ENCODE data around the gene DEFB131B. TPM values are rescaled to one million over a fixed set of nuclear protein-coding genes. Genes with fewer than 3 reads are reported as not detected.
"Not testable (repeated sequence)": the region's sequence is repeated elsewhere in the genome, so short reads cannot be mapped to it uniquely, and the experiment has no call there.

The DEFB131B gene, protein sequence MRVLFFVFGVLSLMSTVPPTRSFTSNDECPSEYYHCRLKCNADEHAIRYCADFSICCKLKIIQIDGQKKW
- total RNA-seq = not detected in 2 replicates

DNA sequence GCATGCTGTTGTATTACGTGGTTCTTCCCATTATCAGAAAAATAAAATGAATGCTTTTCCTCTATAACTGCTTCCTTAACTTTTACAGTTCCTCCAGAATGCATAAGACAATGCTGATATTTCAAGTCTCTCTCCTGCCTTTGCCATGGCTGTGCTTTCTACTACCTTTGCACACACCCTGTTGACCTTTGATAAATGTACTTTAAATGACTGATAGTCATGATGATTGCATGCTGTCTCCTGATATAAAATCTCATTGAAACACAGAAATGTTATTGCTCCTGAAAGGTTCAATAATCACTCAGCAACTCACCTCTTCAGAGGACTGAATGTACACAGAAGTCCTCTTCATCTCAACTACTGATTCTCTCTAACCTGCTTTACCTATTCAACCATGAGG, at the start of gene DEFB131B:
DEFB131B (plus strand) TSS at position 395 of the 400 bp plus-strand sequence; CDS start at position 395, 0 bp downstream.
- DNase-seq (ENCODE audit: low read depth in 2 of 2) = not testable (repeated sequence)

- not testable (repeated sequence) for DNase-seq (ENCODE audit: low read depth in 2 of 2)
Measured at GRCh38 chr11:71829247-71829646, 49.0 kb upstream of the DEFB131B start.

- DNase-seq (ENCODE audit: low read depth in 2 of 2) = not testable (repeated sequence)
Measured at GRCh38 chr11:71829686-71830085, 48.6 kb upstream of the DEFB131B start.

- DNase-seq (ENCODE audit: low read depth in 2 of 2) = not testable (repeated sequence)
Measured at GRCh38 chr11:71832811-71833210, 45.4 kb upstream of the DEFB131B start, which contains the start of gene DEFB108B. DEFB108B (plus strand) TSS chr11:71833200; CDS start chr11:71833200, 0 bp downstream.

DNA sequence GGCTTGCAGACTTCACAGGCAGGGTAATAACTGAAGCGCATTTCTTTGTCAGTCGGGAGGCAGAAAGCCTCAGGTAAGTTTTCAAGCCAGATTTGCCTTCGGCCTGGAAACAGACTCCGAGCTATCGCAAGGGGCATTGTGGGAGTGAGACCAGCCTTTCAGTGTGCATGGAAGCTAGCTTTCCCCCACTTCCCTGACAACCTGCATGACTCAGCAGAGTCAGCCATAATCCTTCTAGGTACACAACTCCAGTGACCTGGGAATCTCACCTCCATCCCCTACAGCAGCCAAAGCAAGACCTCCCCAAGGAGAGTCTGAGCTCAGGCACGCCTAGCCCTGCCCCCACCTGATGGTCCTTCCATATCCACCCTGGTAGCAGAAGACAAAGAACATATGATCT, 35.5 kb upstream of the DEFB131B start:
- DNase-seq (ENCODE audit: low read depth in 2 of 2) = not testable (repeated sequence)

- DNase-seq (ENCODE audit: low read depth in 2 of 2) = not testable (repeated sequence)
Measured at GRCh38 chr11:71843355-71843754, 34.9 kb upstream of the DEFB131B start.

- no peak for DNase-seq (ENCODE audit: low read depth in 2 of 2)
Measured at GRCh38 chr11:71843858-71844257, 34.4 kb upstream of the DEFB131B start.

DNA sequence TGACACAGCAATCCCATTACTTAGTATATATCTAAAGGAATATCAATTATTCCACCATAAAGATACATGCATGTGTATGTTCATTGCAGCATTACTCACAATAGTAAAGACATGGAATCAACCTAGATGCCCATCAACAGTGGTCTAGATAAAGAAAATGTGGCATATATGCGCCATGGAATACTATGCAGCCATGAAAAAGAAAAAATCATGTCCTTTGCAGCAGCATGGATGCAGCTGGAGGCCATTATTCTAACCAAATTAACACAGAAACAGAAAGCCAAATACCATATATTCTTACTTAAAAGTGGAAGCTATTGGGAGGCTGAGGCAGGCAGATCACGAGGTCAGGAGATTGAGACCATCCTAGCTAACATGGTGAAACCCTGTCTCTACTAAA, 24.4 kb upstream of the DEFB131B start:
- not testable (repeated sequence) for DNase-seq (ENCODE audit: low read depth in 2 of 2)

GRCh38 chr11:71855880-71856279, 22.4 kb upstream of the DEFB131B start:
- DNase-seq (ENCODE audit: low read depth in 2 of 2) = not testable (repeated sequence)

GRCh38 chr11:71860835-71861234, 17.4 kb upstream of the DEFB131B start:
- DNase-seq (ENCODE audit: low read depth in 2 of 2) = not testable (repeated sequence)

DNA sequence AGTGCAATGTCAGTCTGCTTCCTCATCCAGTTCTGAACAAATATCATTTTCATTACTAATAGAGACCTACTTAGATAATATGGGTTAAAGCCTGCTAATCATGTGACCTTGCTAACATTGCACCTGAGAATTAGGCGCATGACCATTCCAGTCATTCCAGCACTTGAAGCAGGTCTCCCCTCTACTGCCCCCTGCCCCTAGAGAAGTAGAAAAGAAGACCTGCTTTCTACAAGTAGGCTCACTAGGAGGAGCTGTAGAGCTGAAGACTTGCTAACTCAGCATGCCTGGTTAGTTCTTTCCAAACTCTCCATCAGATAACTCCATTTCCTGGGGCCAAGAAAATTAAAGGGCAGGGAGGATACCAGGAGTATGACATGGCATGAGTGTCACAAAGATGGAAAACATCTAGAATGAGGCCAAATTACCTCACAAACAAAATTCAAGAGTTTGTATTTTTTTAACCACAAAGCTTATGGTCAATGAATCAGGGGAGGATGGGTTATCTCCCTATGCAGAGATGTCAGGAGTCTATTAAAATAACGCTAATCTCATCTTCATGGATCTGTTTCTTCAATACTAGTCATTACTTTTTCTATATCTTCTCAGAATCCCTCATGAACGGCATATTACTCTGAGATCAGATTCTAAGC, 14.2 kb upstream of the DEFB131B start:
- peak; percentile 5 to 68 for DNase-seq (ENCODE audit: low read depth in 2 of 2)

DNA sequence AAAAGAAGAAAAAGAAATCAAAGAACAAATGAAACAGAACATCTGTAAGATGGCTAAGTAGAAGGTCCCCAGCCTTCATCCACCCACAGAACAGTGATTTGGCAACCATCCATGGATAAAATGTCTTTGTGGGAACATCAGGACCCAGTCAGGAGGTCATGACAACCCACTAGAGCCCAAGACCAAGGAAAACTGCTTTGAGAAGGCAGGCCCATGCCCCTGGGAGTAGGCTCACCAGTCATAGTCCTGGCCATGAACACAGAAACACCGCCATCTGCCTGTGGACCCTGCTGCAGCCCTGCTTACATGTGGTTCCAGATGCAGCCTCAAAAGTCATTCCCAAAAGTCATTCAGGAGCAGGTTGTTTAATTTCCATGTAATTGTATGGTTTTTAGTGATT, 11.0 kb upstream of the DEFB131B start:
- DNase-seq (ENCODE audit: low read depth in 2 of 2) = not testable (repeated sequence)

- DNase-seq (ENCODE audit: low read depth in 2 of 2) = not testable (repeated sequence)
Measured at GRCh38 chr11:71869931-71870330, 8.3 kb upstream of the DEFB131B start.

- not testable (repeated sequence) for DNase-seq (ENCODE audit: low read depth in 2 of 2)
Measured at GRCh38 chr11:71870661-71871060, 7.6 kb upstream of the DEFB131B start.

- not testable (repeated sequence) for DNase-seq (ENCODE audit: low read depth in 2 of 2)
Measured at GRCh38 chr11:71876262-71876661, 2.0 kb upstream of the DEFB131B start.

GRCh38 chr11:71885806-71886205, 7.6 kb downstream of the DEFB131B start:
- not testable (repeated sequence) for DNase-seq (ENCODE audit: low read depth in 2 of 2)

DNA sequence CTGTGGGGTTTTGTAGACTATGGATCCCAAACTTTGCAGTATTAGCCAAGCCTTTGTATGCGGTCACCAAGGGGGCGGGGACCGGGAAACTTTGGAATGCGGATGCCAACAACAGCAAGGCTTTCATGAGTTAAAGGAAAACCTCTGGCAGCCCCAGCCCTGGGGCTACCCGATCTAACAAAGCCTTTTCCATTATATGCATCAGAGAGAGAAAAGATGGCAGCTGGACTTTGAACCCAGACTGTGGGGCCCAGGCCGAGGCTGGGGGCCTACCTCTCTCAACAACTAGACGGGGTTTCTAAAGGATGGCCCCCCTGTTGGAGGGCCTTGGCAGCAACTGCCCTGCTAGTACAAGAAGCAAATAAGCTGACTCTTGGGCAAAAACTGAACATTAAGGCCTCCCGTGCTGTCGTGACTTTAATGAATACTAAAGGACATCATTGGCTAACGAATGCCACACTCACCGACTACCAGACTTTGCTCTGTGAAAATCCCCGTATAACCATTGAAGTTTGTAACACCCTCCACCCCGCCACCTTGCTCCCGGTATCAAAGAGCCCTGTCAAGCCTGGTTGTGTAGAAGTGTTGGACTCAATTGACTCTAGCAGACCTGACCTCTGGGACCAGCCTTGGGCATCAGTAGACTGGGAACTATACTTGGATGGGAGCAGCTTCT, 10.2 kb downstream of the DEFB131B start:
- DNase-seq (ENCODE audit: low read depth in 2 of 2) = not testable (repeated sequence)

DNA sequence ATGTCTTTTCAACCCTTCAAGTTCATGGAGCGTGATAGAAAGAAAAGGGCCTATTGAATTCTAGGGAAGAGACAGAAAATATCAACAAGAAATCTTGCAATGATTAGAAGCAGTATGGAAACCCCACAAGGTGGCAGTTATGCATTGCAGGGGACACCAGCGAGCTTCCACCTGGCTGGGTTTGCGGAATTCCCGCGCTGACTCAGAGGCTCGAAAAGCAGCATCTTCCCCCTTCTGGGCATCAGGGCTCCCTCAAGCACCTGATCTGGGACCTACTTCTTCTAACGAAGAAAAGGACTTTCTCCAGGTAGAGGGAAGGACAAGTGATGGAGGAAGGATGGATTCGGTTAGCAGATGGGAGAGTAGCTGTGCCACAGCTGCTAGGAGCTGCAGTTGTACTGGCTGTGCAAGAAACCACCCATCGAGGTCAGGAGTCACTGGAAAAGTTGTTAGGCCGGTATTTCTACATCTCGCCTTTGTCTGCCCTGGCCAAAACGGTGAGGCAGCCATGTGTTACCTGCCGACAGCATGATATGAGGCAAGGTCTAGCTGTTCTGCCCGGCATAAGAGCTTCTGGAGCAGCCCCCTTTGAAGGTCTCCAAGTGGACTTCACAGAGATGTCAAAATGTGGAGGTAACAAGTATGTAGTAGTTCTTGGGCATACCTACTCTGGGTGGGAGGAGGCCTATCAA, 11.1 kb downstream of the DEFB131B start:
- not testable (repeated sequence) for DNase-seq (ENCODE audit: low read depth in 2 of 2)

DNA sequence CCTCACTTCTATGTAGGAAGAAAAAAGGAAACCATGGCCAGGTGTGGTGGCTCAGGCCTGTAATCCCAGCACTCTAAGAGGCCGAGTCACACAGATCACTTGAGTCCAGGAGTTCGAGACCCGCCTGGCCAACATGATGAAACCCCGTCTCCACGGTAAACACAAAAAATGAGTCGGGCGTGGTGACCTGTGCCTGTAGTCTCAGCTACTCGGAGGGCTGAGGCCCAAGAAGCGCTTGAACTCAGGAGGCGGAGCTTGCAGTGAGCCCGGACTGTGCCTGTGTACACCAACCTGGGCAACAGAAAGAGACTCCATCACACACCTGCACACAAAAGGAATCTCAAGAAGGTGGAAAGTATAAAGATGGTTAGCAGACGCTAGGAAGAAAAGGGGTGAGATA, 17.7 kb downstream of the DEFB131B start:
- no peak for DNase-seq (ENCODE audit: low read depth in 2 of 2)

DNA sequence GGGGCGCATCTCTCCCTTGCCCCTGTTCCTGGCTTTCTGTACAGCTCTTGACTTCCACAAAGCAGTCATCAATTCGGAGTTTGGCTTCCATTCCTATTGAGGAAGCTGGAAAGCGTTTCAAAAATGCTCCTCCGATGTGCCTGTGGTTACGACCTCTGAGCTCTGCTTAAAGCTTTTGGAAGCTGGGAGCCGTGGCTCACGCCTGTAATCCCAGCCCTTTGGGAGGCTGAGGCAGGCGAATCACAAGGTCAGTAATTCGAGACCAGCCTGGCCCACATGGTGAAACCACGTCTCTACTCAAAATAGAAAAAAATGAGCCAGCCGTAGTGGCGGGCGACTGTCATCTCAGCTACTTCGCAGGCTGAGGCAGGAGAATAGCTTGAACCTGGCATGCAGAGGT, 22.9 kb downstream of the DEFB131B start:
- not testable (repeated sequence) for DNase-seq (ENCODE audit: low read depth in 2 of 2)

DNA sequence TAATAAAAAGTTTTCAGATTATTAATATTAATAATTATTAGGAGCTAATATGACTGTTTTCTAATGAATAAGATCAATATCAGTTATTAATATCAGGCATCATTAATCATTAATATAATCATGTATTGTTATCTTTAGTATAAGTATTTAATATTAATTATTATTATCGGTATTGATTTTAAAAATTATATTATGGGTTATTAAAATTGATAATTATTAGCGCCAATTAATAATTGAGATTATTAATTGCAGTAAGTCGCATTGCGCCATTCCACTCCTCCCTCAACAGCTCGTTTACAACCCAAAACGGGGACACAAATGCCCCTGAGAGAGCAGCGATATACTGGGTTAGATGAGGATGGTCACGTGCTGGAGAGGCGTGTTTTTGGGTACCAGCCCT, 30.0 kb downstream of the DEFB131B start:
- DNase-seq (ENCODE audit: low read depth in 2 of 2) = no peak

DNA sequence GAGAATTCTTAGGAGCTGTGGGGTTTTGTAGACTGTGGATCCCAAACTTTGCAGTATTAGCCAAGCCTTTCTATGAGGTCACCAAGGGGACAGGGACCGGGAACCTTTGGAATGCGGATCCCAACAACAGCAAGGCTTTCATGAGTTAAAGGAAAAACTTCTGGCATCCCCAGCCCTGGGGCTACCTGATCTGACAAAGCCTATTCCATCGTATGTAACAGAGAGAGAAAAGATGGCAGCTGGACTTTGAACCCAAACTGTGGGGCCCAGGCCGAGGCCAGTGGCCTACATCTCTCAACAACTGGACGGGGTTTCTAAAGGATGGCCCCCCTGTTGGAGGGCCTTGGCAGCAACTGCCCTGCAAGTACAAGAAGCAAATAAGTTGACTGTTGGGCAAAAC, 32.5 kb downstream of the DEFB131B start:
- DNase-seq (ENCODE audit: low read depth in 2 of 2) = not testable (repeated sequence)

All from dermis microvascular lymphatic vessel endothelial cell (primary cell).